GM23338 (cell line): ENCODE measurements around the gene PPFIBP2. TPM values are rescaled to one million over a fixed set of nuclear protein-coding genes. Genes with fewer than 3 reads are reported as not detected.

Experiments
- ATAC-seq: fragments of 200-7000 bp; cut with Tn5 transposase; 3 replicates; pipeline ENCODE4 v1.9.1; 2020
- DNase-seq: peaks from one replicate; pipeline ENCODE4 v3.0.0-alpha.2; 2015; ENCODE audit warnings: low spot score
- H2AFZ ChIP-seq: fragments of 200-600 bp; sonication (generic); 2 replicates; pipeline ENCODE4 v1.8.0; 2016; ENCODE audit warnings: antibody characterized with exemption, mild to moderate bottlenecking, moderate library complexity
- H3F3A ChIP-seq: fragments of 200-600 bp; sonication (generic); replicated peaks from 2 replicates; pipeline ENCODE4 v1.8.0; 2017; ENCODE audit warnings: antibody characterized with exemption, mixed run types, low read depth
- H3K27ac ChIP-seq: fragments of 200-600 bp; sonication (generic); 2 replicates; pipeline ENCODE4 v1.6.1; 2016; ENCODE audit warnings: low read depth
- H3K27me3 ChIP-seq: fragments of 200-600 bp; sonication (generic); 2 replicates; pipeline ENCODE4 v1.8.0; 2016; ENCODE audit warnings: mild to moderate bottlenecking, mixed run types, moderate library complexity; ENCODE audit not compliant: insufficient read depth
- H3K36me3 ChIP-seq: fragments of 200-600 bp; sonication (generic); 2 replicates; pipeline ENCODE4 v1.8.0; 2016; ENCODE audit warnings: mild to moderate bottlenecking; ENCODE audit not compliant: insufficient read depth
- H3K4me1 ChIP-seq: fragments of 200-600 bp; sonication (generic); 2 replicates; pipeline ENCODE4 v1.8.0; 2016; ENCODE audit warnings: mild to moderate bottlenecking, moderate library complexity; ENCODE audit not compliant: insufficient read depth
- H3K4me2 ChIP-seq: fragments of 200-600 bp; sonication (generic); 2 replicates; pipeline ENCODE4 v1.7.1; 2017; ENCODE audit warnings: mixed run types
- H3K4me3 ChIP-seq: fragments of 200-600 bp; sonication (generic); 2 replicates; pipeline ENCODE4 v1.6.1; 2016; ENCODE audit warnings: mixed run types
- H3K79me2 ChIP-seq: fragments of 200-600 bp; sonication (generic); replicated peaks from 2 replicates; pipeline ENCODE4 v1.8.0; 2017; ENCODE audit warnings: mild to moderate bottlenecking; ENCODE audit not compliant: insufficient read depth
- H3K9me2 ChIP-seq: fragments of 200-600 bp; sonication (generic); 2 replicates; pipeline ENCODE4 v1.8.0; 2017; ENCODE audit not compliant: insufficient read depth
- H4K20me1 ChIP-seq: fragments of 200-600 bp; sonication (generic); replicated peaks from 2 replicates; pipeline ENCODE4 v1.8.0; 2017; ENCODE audit warnings: mild to moderate bottlenecking; ENCODE audit not compliant: insufficient read depth
- H3K27ac Mint-ChIP-seq: 2 replicates; pipeline ENCODE4 v1.8.0; 2020; ENCODE audit warnings: inconsistent platforms, mild to moderate bottlenecking, moderate library complexity, mixed read lengths
- H3K27me3 Mint-ChIP-seq: 3 replicates; pipeline ENCODE4 v1.8.0; 2022; ENCODE audit warnings: low read depth, mild to moderate bottlenecking, moderate library complexity, mixed read lengths, inconsistent platforms; ENCODE audit not compliant: insufficient read depth, poor library complexity
- H3K36me3 Mint-ChIP-seq: 3 replicates; pipeline ENCODE4 v1.8.0; 2021; ENCODE audit warnings: low read depth, mild to moderate bottlenecking, inconsistent platforms, moderate library complexity, mixed read lengths
- H3K4me1 Mint-ChIP-seq: 3 replicates; pipeline ENCODE4 v1.8.0; 2020; ENCODE audit warnings: mild to moderate bottlenecking, inconsistent platforms, mixed read lengths
- H3K4me3 Mint-ChIP-seq: 3 replicates; pipeline ENCODE4 v1.8.0; 2021; ENCODE audit warnings: moderate library complexity, mild to moderate bottlenecking, inconsistent platforms, mixed read lengths
- H3K9me3 Mint-ChIP-seq: 3 replicates; pipeline ENCODE4 v1.8.0; 2020; ENCODE audit warnings: moderate library complexity, mild to moderate bottlenecking, inconsistent platforms, mixed read lengths
- CREB1 ChIP-seq: fragments of 250-450 bp; sonication (Bioruptor Pico); IDR thresholded peaks from 2 replicates; pipeline ENCODE4 v1.5.0; 2020; ENCODE audit warnings: low read depth, mild to moderate bottlenecking, moderate library complexity
- CTCF ChIP-seq, 2 experiments: fragments of 200-600 bp in 1 of 2; sonication (generic) in 1 of 2; conservative IDR thresholded peaks; 2 replicates each; pipeline versions ENCODE4 v1.5.1 to v1.6.1; 2016 to 2017; ENCODE audit warnings: antibody characterized with exemption in 2 of 2, low read depth in 2 of 2, mild to moderate bottlenecking in 2 of 2, moderate library complexity in 1 of 2
- ETS1 ChIP-seq: IDR thresholded peaks from 2 replicates; pipeline ENCODE4 v1.6.1; 2016; ENCODE audit warnings: antibody characterized with exemption
- EZH2 ChIP-seq: fragments of 200-600 bp; sonication (generic); IDR thresholded peaks from one replicate; pipeline ENCODE4 v1.8.0; 2017; ENCODE audit warnings: antibody characterized with exemption, mild to moderate bottlenecking, low read depth; ENCODE audit not compliant: unreplicated experiment
- EZH2phosphoT487 ChIP-seq: fragments of 200-600 bp; sonication (generic); IDR thresholded peaks from one replicate; pipeline ENCODE4 v1.8.1; 2018; ENCODE audit warnings: antibody characterized with exemption; ENCODE audit not compliant: unreplicated experiment
- JUNB ChIP-seq: IDR thresholded peaks from one replicate; pipeline ENCODE4 v1.6.1; 2016; ENCODE audit warnings: antibody characterized with exemption; ENCODE audit not compliant: unreplicated experiment
- NANOG ChIP-seq: IDR thresholded peaks from 2 replicates; pipeline ENCODE4 v1.6.1; 2016; ENCODE audit warnings: antibody characterized with exemption, borderline replicate concordance
- POLR2AphosphoS5 ChIP-seq: IDR thresholded peaks from 2 replicates; pipeline ENCODE4 v1.6.1; 2016; ENCODE audit warnings: antibody characterized with exemption, low read depth
- REST ChIP-seq: IDR thresholded peaks from one replicate; pipeline ENCODE4 v1.6.1; 2018; ENCODE audit warnings: antibody characterized with exemption; ENCODE audit not compliant: unreplicated experiment
- STAT1 ChIP-seq: IDR thresholded peaks from one replicate; pipeline ENCODE4 v1.6.1; 2016; ENCODE audit warnings: antibody characterized with exemption; ENCODE audit not compliant: unreplicated experiment
- ZNF114 ChIP-seq: fragments of 250-450 bp; sonication (Bioruptor Pico); IDR thresholded peaks from 2 replicates; pipeline ENCODE4 v1.5.0; 2020; ENCODE audit warnings: mild to moderate bottlenecking, moderate library complexity
- ZNF331 ChIP-seq: fragments of 250-450 bp; sonication (Bioruptor Pico); IDR thresholded peaks from 2 replicates; pipeline ENCODE4 v1.5.0; 2020; ENCODE audit warnings: low read depth, mild to moderate bottlenecking, moderate library complexity
- ZNF462 ChIP-seq: fragments of 250-450 bp; sonication (Bioruptor Pico); IDR thresholded peaks from 2 replicates; pipeline ENCODE4 v1.5.0; 2020; ENCODE audit warnings: mild to moderate bottlenecking, moderate library complexity
- polyA plus RNA-seq: library from polyadenylated mRNA; unstranded; fragments of >200 nt; fragmentation: Nextera tagmentation; extraction: Ambion mirVana; gene quantifications from 2 replicates; pipeline ENCODE4 v1.2.1, GENCODE V29; 2016
- total RNA-seq: library from RNA; depleted of rRNA; stranded (reverse); fragments of >200 nt; shearing (Covaris generic); gene quantifications from 2 replicates; pipeline ENCODE4 v1.2.3, GENCODE V29; 2014

PPFIBP2 gene
- total and polyA plus RNA-seq, 2 experiments from 2014 or later = 7.1 to 14.8 TPM

GRCh38 chr11:7564803-7565202, 51.0 kb downstream of the PPFIBP2 start:
- H3K4me3 ChIP-seq = no peak overlapping the region
- no peaks in the 10 kb centered on the region for H3K27me3 ChIP-seq
- TF ChIP-seq CTCF (conservative IDR thresholded peaks at IDR 0.05; ENCODE audit: low read depth in 2 of 2) (no peak), EZH2phosphoT487 (no peak), STAT1 (no peak), ZNF114 (no peak), JUNB (no peak), ZNF462 (no peak), POLR2AphosphoS5 (no peak), NANOG (no peak), ZNF331 (CRISPR knock-in tag) (no peak), CREB1 (CRISPR knock-in tag) (no peak), REST (no peak), EZH2 (no peak), ETS1 (no peak)
- no peaks in the 10 kb centered on the region for H3K79me2 ChIP-seq
- DNase-seq (no peak), ATAC-seq (no peak)
- no peak overlapping the region for H3K27ac Mint-ChIP-seq
- no peaks in the 10 kb centered on the region for H4K20me1 ChIP-seq
- H3K9me3 Mint-ChIP-seq = no peaks in the 10 kb centered on the region; the same call in 2 of the 3 replicates
- H3K9me2 ChIP-seq = 0 out of 2 replicates have a peak, but pooled peaks cover 2% of the 10 kb centered on the region
- peaks cover 9% of the 10 kb centered on the region for H3K36me3 Mint-ChIP-seq
- H3K4me1 Mint-ChIP-seq = peaks cover 15% of the 10 kb centered on the region
- peaks cover 8% of the 10 kb centered on the region for H3K27me3 Mint-ChIP-seq
- no peak overlapping the region for H3K4me3 Mint-ChIP-seq
- no peak overlapping the region for H2AFZ ChIP-seq
- H3K27ac ChIP-seq = no peak overlapping the region
- H3K36me3 ChIP-seq = no peaks in the 10 kb centered on the region
- H3F3A ChIP-seq = no peaks in the 10 kb centered on the region
- peaks cover 4% of the 10 kb centered on the region for H3K4me1 ChIP-seq
- H3K4me2 ChIP-seq = no peak overlapping the region
